ENCODE data around the gene KDM4D.
"Not testable (repeated sequence)": the region's sequence is repeated elsewhere in the genome, so short reads cannot be mapped to it uniquely, and the experiment has no call there.

The KDM4D gene

DNA sequence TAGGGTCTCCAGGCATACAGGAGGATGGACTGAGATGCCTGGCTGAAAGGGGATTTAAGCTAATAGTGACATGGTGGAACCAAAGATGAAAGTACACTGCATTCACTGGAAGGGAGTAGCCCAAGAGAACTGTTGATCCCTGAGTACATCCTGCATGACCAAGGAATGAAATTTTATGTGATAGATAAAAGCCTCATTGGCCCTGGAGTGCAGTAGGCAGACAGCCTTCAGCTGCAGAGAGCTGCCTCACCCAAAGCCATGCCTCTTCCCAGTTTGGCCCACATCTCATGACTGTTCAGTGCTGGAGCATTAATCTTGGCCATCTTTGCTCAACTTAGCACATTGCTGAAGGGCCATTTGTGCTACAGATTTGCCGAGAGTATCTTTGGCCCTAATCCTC, 59.5 kb downstream of the KDM4D start:
- FAIRE-seq (no peak), DNase-seq (ENCODE audit: low spot score) (no peak)

DNA sequence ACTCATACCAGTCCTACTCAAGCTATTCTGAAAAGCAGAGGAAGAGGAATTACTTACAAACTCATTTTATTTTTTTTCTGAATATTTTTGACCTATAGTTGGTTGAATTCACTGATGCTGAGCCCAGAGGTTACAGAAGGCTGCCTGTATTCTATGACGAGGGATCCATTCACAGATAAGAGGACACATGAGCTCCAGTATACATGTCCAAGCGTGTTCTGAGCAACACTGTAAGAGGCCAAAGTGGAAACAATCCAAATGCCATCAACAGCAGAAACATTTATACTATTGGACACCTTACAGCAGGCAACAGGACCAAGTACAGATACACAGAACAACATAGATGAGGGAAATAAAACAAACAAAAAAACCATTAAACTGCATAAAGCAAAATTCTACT, 61.8 kb downstream of the KDM4D start:
- DNase-seq (ENCODE audit: low spot score) = no peak

DNA sequence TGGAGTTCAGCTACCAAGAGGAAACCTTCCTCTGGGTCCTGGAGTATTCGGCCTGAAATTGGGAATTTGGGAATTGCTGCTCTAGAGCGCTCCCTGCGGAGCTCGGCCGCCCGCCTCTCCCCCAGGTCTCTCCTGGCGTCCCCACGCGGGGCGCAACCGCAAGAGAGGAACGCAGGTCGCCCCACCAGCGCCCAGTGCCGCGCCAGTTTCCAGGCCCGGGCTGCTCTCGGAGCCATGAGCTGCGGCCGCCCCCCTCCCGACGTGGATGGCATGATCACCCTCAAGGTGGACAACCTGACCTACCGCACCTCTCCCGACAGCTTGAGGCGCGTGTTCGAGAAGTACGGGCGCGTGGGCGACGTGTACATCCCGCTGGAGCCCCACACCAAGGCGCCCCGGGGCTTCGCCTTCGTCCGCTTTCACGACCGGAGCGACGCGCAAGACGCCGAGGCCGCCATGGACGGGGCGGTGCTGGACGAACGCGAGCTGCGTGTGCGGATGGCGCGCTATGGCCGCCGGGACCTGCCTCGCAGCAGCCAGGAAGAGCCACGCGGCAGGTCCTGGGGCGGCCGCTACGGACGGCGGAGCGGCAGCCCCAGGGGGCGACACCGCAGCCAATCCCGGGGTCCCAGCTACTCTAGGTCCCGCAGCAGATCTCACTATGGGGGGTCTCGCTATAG, 64.0 kb downstream of the KDM4D start:
- not testable (repeated sequence) for FAIRE-seq; DNase-seq (ENCODE audit: low spot score)

More for the DNA sequence above, 61.8 kb downstream of the KDM4D start:
- FAIRE-seq = no peak

DNA sequence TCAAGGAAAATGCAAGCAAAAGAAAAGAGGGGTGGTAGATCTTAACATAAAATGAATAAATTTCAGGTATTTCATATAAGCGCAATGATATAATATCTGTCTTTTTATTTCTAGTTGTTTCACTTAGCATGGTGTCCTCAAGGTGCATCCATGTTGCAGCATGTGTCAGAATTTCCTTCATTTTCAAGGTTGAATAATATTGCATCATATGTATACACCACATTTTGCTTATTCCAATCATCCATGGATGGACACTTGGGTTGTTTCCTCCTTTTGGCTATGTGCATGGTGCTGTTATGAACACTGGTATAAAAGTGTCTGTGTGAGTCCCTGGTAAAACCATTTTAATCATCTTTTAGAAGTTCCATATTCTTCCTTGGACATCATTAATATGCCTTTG, 68.7 kb downstream of the KDM4D start:
- no peak for FAIRE-seq
- no peak for DNase-seq (ENCODE audit: low spot score)

DNA sequence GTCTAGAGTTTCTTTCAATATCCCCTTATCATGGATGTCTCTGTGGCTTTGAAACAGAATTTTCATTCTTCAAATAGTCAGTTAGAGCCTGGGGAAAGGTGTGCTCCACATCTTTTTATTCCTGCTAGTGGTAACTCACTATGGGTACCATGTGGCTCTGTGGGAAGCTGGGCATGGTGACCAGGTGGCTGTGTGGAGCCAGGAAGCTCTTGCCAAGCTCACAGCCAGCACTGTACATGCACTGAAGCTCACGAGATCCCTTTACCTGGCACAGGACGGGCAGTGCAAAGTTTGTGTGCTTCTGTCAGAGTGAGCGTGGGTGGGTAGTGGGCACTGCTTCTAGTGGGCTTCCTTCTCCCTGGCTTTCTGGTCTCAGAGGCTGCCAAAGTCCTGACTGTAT, 69.4 kb downstream of the KDM4D start:
- DNase-seq (ENCODE audit: low spot score) = no peak
- no peak for FAIRE-seq

DNA sequence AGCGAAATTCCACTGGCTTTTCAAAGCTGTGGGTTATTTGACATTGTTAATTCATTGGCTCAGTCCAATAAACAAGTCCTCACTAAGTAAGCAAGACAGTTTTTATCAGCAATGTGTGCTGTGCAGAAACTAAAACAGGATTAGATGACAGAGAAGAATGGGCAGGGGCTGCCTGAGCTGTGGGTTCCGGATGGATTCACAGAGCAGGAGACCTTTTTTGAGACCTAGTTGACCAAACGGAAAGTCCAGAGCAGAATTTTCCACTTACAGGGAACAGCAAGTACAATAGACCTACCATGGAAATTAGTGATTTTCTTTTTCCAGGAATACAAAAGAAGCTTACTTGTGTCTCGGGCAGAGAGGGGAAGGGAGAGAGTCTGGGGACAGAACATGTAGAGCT, 70.5 kb downstream of the KDM4D start:
- no peak for DNase-seq (ENCODE audit: low spot score)
- no peak for FAIRE-seq

DNA sequence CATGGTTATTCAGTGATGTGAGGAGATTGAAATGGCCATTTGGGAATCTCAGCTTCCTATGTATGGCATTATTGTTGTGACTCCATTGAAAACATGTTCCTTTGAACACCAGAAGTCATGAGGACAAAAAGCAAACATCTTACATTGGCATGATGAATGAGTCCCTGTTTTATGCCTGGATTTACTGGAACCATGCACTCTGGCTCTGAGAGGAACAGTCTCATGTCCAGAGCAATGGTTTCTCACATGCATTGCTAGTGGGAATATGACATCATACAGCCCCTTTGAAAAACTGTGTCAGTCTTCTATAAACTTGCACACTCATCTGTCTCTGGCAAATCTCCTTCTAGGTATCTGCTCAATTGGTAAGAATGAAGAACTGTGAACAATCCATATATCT, 72.3 kb downstream of the KDM4D start:
- no peak for FAIRE-seq
- no peak for DNase-seq (ENCODE audit: low spot score)

Data from urothelium cell line (cell line).